NCI-H2196 (cell line): ENCODE results near the gene JARID2.
"Not testable (repeated sequence)": the region's sequence is repeated elsewhere in the genome, so short reads cannot be mapped to it uniquely, and the experiment has no call there.

Experiments used
- DNase-seq: peaks from one replicate; lab custom pipeline; 2025; ENCODE audit not compliant: unreplicated experiment; lab: John Stamatoyannopoulos, UW

The JARID2 gene

DNA sequence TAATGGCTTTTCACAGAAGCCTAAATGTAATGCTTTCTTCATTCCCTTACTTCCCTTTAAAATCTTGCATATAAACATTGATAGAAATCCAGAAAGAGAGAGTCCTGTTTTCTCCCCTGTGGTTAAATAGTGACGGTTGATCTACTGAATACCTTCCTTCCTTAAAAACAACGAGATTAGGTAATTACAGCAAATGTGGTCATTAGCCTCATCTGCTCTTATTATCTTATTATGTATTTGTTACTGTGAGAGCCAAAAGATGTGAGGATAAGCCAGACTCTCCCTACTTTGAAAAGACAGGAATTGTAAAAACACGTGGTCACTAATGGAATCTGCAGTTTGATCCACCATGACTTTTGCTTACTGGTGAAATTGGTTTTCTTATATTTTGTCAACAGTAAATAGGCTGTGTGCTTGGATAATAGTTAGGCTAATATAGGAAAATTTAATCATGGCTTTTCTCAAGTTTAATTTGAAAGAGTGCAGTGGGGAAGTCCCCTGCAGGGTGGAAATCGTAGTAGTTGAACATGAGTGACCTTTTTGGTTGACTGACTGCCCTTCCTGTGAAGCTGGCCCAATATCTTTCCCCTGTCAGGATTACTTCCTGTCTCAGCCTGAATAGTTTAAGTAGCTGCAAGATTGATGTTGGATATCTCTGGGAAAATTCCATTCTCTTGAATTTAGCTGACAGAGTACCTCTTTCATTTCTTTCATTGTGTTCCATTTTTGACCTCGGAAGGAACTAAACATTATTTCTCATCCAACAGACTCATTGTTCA lies 62.8 kb downstream of the JARID2 start:
- no peak for DNase-seq

DNA sequence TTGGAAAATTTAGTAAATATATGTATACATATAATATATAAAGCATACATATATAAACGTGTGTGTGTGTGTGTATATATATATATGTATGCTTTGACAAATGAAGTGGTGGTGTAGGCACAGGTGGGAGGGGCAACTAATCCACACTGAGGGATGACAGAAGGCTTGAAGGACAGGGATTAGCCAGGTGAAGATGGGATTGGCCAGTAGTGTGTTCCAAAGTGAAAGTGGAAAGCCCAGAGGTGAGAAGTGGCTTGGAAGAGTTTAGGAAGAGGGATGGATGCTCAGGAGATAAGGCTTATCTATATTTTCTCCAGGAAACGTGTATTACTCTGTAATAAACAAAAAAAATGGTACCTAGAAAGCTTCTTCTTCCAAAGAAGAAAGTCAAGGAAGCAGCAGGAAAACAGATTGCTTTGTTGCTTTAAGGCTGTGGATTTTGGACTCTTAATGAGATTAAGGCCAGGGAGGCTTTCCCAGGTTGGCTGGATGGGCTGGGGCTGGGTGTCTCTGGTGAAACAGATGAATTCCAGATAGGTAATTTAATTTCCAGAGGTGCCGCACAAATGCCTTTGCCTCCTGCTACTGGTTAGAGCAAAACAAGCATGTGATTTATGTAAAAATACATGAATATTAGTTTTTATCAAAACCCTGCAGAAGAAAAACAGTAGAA lies 63.9 kb downstream of the JARID2 start:
- DNase-seq = no peak

DNA sequence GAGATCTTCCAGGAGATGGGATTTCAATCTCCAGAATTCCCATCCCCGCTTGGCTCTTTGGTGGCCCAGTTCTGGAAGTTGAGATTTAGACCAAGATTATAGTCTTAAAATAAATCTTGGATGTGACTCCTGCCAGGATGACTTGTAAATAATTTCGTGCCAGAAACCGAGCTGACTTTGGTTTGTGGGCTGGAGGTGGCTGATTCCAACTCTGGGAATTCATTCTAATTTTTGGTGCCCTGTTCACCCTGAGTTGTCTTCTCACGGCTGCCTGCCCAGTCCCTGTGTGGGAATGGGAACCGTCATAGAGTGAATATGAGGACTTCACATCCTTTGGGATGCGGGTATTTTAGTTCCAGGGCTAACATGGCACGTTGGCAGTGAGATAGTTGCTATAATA lies 64.8 kb downstream of the JARID2 start:
- no peak for DNase-seq

DNA sequence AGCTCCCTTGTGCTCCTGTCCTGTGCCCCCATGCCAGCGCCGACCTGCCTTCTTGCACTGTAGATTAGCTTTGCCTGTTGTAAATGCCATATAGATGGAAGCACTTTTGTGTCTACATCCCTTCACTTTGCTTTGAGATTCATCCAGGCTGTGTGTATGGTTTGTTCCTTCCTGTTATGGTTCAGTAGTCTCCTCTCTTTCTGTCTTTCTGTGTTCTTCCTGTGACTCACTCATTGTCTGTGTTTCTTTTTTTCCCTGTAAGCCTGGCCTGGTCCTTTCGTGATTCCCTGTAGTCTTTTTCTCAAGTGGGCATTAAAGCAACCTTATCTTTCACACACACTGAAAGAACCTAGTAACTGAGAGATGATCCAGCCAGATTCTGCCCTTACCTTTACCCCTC lies 66.6 kb downstream of the JARID2 start:
- DNase-seq = no peak

DNA sequence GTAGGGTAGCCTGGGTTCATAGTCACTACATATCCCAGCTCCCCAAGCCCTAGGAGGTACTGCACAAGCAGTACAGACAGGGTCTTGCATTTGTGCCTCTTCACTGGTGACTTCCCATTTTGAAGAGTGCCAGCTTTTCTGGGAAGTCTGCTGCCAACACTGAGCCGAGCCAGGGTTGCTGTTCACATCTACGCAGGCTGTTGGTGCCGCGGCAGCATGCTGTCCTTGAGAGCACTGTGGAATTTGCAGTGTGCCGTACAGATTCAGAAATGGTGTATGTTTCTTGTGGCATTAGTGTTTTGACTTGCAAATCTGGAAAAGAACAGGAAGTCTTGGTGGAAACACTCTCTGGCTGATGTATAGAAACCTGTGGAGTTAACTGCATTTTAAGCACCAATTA lies 67.5 kb downstream of the JARID2 start:
- DNase-seq = no peak

DNA sequence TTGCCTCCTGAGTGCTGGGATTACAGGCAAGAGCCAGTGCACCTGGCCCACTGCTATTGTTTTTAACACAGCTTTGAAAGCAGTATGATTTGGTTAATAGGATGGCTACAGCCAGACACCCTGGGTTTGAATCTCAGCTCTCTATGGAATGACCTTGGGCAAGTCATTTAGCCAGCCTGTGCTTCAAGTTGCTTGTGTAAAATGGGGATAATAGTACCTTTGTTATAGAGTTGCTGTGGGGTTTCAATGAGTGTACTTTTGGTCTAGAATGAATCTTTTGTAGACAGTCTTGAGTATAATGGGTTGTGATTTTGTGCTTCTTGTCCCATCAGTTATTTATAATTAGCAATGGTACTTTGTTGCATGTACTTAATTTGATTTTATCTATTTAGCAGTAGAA lies 70.9 kb downstream of the JARID2 start:
- DNase-seq = no peak

DNA sequence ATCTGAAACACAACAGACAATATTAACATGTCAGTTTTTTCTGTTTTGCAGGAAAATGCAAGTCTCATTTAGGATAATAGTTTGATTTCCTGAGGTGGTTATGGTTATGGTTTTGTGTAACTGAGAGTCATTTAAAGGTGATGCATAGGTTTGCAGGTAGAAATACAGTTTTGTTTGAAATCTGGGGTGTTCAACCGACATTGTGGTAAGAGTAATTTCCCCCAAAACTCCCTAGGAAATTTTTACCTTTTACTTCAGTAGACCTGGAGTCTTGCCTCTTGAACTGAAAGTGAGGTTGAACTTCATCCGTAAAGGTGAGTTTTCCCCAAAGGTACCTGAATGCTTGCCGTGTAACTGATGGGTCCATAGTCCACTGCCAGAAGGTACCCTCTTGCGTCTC lies 71.4 kb downstream of the JARID2 start:
- no peak for DNase-seq

DNA sequence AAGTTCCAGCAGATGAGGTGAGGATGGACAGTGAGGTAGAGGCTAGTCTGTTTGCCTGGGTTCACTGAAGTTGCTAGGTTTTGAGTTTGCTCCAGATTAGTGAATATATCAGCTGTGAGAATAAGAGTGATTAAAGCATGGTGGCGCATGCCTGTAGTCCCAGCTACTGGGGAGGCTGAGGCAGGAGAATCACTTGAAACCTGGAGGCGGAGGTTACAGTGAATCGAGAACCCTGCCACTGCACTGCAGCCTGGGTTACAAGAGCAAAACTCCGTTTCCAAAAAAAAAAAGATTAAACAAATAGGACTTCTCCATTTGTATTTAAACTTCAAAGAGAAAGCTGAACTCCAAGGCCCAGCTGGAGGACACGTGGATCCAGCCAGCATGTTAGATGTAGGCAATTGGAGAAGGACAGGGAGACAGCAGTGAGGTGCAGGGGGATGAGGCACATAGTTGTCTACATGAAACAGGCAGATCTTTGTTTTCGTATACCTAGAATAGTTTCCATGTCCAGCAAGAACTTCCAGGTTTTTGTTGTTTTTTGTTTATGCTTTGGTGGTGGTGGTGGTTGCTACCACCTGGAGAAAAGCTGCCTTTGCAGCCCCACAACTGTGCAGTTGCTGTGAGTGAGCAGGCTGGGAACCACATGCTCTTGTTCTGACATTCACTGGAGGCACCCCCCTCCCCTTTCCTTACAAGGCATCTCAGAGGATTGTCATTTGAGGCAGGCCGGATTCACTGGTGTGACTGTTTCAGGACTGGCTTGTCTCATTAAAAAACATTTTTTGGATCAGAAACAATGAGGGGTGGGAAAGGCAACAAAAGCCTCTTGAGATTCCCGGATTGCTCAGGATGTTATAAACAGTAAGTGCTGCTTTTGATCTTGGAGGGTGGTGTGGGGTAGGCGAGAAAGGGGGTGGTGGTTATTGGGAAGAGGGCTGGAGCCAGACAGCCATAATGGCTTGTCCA lies 72.3 kb downstream of the JARID2 start:
- DNase-seq = no peak

DNA sequence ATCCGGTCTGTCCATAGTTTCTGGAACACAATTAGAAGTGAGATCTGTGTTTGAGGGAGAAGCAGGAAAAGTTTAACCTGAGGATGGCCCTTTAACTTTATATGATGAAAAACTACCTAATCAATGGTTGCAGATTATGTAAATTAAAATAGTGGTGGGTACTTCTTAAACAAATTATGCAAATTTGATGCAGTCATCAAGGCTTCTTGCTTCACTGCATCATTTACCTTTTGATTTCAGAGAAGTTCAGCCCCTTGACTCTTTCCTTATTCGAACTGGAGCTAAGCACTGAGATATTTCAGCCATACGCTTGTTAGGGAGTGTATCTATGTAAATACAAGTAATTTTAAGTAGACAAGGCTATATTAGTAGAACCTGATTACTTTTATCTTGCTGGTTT lies 73.8 kb downstream of the JARID2 start:
- no peak for DNase-seq

DNA sequence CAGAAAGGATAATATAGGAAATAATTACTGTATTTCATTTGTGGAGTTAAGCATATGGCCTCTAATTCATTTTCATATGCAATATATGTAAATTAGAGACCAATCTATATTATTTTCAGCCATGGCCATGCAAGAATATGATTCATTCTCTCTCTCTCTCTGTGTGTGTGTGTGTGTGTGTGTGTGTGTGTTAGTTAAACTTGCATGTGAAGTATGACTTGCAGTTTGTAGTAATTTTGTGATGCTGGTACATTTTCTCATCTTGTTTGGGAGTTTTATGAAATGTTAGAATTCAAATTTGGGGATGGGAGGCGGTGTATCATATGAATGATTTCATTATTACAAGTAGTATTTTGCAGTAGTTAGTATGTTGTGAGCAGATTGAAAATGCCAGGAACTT lies 74.8 kb downstream of the JARID2 start:
- no peak for DNase-seq

DNA sequence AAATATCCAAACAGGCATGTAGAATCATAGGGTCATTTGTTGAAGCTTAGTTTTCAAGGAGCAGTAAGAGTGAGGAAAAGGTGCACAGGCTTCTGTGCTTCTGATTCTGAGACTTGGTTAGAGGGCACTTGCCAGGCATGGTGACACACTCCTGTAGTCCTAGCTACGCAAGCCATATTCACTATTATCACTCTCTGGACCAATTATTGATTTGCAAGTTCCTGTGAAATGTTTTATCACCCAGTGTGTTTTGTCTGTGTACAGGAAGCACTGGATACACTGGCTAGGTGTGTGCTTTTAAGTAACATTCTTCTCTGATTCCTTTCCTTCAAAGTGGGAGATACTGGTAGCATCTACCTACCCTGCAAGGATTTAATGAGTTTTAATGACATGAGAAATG lies 76.3 kb downstream of the JARID2 start:
- DNase-seq = no peak

DNA sequence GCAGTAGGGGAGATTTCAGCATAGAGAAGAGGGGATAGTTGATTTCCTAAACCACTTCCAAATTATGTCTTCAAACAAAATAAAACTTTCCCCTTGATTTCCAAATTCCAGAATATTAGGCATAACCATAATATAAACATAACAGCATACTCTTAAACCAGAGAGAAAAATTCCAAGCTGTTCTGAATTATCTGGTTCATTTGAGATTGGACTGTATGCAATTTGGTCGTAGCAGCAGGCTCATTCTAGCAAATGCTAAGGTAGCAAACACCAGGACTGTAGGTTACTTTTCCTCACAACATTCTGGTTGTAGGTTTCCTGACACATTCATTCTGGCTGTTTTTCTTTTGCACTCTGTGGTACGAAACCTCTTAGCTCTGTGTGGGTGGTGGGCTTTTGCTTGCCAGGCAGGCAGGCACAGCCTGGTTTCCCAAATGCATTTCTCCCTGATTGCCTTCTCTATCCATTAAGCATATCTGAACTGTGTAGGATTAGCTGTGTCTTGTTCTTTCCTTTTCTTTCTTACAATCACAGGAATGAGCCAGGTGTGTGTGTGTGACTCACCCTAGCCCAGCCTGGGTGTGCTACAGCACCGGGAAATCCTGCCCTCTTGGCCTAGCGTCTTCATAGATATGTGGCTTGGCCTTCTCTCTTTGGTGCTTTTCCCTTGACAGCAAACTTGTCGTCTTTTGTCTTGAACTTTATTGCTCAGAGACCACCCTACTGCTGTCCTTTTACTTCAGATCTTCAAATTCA lies 77.1 kb downstream of the JARID2 start:
- DNase-seq = no peak

DNA sequence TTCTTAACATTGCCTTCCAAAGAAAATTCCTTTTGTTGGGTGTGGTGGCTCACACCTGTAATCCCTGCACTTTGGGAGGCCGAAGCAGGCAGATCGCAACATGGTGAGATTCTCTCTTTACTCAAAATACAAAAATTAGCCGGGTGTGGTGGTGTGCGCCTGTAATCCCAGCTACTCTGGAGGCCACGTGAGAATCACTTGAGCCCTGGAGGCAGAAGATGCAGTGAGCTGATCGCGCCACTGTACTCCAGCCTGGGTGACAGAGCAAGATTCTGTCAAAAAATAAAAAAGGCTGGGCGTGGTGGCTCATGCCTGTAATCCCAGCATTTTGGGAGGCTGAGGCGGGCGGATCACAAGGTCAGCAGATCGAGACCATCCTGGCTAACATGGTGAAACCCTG lies 77.7 kb downstream of the JARID2 start:
- not testable (repeated sequence) for DNase-seq

DNA sequence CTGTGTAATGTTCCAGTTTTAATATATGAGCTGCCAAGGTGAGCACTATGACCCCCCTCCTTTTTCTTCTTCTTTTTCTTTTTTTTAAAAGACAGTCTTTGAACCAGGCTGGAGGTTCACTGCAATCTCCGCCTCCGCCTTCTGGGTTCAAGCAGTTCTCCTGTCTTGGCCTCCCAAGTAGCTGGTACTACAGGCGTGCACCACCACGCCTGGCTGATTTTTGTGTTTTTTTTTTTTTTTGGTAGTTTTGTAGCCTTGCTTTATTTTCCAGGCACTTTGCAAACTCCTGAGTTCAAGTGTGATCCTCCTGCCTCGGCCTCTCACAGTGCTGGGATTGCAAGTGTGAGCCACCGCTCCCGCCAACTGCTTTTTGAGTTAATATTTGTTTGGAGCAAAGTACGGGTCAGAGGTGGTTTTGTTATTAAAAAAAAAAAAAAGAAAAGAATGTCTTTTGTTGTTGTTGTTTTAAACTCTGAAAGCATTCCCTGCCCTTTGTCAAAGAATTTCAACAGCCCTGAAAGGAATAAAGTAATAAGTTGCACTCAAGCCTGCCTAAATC lies 78.6 kb downstream of the JARID2 start:
- DNase-seq = no peak

DNA sequence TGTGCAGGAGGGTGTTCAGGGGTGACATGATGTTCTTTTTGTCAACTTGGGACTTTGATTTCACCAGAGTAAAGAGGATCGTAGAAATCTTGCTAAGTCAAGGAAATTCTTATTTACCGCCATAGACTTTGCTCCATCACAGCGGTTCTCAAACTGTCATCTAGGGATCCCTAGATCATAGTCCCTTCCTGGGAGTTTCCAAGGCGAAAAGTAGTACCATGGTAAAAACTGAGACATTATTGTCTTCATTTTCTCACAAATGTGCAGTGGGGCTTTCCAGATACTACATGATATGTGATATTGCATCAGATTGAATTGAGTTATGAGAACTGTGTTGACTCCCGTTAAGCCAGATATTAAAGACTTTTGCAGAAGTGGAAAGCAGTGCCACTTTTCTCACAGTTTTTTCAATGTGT lies 79.7 kb downstream of the JARID2 start:
- no peak for DNase-seq

DNA sequence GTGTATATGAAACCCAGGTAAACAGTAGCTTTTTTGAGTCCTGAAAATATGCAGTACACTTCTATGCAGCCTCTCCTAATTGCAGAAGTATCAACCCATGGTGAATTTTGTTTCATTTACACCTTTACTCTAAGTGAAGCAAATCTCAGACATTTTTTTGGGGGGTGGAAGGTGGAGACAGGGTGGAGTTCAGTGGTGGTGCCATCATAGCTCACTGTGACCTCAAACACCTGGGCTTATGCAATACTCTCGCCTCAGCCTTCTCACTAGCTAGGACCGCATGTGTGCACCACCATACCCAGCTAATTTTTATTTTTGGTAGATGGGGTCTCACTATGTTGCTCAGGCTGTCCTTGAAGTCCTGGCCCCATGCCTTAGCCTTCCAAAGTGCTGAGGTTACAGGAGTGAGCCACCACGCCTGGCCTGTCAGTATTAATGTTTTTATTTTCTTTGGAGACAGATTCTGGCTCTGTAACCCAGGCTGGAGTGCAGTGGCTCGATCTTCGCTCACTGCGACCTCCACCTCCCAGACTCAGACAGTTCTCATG lies 80.3 kb downstream of the JARID2 start:
- DNase-seq = no peak

DNA sequence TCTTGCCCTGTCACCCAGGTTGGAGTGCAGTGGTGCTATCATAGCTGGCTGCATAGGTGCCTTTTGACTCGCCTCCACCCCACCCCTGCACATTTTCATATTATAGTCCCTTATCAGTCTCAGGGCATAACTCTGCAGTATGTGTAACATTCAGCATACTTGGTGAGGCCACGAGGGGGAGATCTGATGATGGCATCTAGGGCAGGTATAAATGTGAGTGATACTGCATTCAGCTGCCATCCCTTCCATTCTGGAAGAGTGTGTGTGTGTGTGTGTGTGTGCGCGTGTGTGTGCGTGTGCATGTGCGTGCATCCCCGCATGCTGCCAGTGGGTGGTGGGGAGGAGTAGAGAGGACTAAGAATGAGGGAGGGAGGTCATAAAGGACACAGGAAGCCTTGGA lies 81.4 kb downstream of the JARID2 start:
- DNase-seq = peak; percentile 8

DNA sequence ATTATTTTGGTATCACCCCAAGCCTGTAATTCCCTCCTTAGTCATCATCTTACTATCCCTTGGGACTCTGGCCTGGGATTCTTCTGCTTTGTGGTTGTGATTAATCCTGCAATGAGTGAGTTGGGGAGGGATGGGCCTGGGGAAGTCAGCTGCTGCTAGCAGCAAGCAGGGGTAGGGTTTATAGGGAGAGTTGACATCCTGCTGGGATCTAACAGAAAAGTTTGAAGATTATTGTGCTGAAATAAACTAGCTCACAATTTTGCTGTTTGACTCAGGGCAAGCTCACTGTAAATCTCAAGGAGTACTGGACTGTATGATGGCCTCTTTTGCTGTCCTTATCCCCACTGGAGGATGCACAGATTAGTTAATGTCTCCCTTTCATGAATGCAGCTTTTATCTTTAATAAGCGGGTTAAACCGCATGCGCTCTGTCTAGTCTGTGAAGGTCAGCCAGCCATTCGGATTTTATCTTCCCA lies 83.4 kb downstream of the JARID2 start:
- DNase-seq = no peak

DNA sequence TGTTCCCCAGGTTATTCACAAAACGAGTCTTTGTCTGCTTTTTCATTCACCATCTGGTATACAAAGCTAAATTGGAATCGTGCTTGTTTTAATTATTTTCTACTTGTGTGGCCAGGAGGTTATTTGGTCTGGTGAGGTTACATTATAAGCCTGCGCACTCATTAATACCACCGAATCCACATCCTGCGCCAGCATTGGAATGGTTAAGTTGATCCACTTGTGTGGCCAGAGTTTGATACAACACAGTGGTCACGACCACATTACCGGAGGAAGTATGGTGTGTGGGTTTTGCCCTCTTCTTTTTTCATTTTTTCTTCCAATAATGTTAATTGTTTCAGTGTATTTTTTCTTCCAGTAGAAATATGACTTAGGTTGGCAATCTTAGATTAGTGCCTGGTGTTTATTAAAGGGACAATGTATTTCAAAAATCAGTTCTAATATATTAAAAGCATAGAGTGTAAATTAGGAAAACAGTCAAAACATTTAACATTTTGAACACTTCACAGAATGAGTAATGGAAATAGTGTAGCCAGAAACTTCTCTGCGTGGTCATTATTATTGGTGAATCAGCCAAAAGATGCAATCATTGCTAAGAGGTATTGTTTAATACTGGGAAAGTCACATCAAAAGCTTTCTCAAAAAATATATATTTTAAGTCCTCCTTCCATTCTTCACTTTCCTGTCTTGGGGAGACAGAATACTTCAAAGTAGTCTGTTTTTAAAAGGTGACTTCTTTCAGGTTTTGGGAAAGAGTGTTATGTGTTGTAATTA lies 84.5 kb downstream of the JARID2 start:
- no peak for DNase-seq
